Measurements from ENCODE around the gene ARHGAP28.
"Not testable (repeated sequence)": the region's sequence is repeated elsewhere in the genome, so short reads cannot be mapped to it uniquely, and the experiment has no call there.

The ARHGAP28 gene

DNA sequence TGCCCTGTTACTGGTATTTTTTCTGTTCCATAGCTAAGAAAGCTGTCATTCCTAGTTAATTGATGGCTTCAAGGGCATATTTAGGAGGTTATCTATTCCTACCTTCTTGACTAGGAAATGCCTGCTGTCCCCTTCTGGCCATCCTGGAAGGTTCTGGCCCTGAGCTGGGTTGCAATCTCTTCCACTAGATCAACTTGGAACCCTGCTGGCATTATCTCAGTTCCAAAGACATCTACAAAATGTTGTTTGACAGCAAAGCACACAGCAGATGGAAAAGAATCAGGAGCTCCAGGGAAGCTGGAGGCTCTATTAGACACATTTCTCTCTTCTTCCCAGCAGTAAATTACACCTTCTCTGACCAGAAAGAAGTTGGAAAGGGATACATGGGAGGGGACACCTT lies 192.1 kb downstream of the ARHGAP28 start:
- TF ChIP-seq, protein P1, sequence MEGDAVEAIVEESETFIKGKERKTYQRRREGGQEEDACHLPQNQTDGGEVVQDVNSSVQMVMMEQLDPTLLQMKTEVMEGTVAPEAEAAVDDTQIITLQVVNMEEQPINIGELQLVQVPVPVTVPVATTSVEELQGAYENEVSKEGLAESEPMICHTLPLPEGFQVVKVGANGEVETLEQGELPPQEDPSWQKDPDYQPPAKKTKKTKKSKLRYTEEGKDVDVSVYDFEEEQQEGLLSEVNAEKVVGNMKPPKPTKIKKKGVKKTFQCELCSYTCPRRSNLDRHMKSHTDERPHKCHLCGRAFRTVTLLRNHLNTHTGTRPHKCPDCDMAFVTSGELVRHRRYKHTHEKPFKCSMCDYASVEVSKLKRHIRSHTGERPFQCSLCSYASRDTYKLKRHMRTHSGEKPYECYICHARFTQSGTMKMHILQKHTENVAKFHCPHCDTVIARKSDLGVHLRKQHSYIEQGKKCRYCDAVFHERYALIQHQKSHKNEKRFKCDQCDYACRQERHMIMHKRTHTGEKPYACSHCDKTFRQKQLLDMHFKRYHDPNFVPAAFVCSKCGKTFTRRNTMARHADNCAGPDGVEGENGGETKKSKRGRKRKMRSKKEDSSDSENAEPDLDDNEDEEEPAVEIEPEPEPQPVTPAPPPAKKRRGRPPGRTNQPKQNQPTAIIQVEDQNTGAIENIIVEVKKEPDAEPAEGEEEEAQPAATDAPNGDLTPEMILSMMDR (IDR thresholded peaks at IDR 0.05; ENCODE audit: low read depth, low read length), result no peak
- H3K4me3 ChIP-seq (ENCODE audit: low read depth, low read length), result no peak overlapping the region

DNA sequence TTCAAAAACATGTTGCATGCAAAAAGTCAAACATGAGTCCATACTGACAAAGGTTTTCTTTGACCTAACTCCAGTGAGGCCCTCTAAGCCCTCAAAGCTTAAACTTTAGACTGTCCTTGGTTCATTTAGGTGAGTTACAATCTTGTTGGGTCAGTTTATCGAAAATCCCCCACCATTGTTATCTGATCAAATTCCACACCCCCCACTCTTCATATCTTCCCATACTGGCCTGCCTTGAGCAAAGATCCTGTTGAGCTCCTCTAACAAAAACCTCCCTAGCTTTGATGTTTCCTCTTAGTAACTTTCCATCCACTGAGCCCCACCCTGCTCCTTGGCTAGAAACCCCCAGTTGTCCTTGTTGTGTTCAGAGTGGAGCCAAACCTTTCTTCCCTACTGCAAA lies 193.7 kb downstream of the ARHGAP28 start:
- H3K4me3 ChIP-seq (ENCODE audit: low read depth, low read length), result no peak overlapping the region
- TF ChIP-seq, protein P1 (IDR thresholded peaks at IDR 0.05; ENCODE audit: low read depth, low read length), result no peak

DNA sequence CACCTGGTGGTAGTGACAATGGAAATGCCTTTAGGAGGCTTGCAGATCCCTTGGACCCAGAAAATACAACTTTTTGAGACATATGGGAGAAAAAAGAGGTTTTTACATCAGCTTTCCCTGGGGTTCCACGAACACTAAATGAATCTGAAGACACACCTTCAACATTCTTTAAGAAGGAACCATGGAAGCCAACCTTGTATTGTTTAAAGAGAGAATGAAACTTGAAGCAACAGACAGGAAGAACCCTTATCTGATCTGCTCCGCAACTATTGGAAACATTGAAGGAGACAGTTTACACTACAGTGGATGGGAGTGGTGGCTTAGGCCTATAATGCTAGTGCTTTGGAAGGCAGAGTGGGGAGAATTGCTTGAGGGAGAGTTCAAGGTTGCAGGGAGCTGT lies 197.6 kb downstream of the ARHGAP28 start:
- no peak overlapping the region for H3K4me3 ChIP-seq (ENCODE audit: low read depth, low read length)
- TF ChIP-seq, protein P1 (IDR thresholded peaks at IDR 0.05; ENCODE audit: low read depth, low read length), result no peak

DNA sequence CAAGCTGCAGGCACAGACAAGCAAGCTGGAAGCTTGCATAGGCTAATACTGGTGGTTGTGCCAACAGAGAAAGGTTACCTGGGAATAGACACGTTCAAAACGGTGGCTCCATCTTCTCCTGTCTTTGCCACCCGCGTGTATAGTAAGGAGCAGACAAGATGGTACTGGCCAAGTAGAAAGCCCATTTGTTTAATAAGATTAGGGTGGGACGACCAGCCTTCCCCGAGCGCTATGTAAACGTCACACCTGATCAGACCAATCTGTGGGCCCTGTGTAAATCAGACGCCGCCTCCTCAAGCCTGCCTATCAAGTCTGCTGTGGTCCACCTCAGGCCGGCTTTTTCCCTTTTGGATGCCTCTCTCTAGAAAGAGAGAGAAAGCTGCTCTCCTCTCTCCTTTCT lies 198.8 kb downstream of the ARHGAP28 start:
- TF ChIP-seq, protein P1 (IDR thresholded peaks at IDR 0.05; ENCODE audit: low read depth, low read length), result no peak
- no peak overlapping the region for H3K4me3 ChIP-seq (ENCODE audit: low read depth, low read length)

DNA sequence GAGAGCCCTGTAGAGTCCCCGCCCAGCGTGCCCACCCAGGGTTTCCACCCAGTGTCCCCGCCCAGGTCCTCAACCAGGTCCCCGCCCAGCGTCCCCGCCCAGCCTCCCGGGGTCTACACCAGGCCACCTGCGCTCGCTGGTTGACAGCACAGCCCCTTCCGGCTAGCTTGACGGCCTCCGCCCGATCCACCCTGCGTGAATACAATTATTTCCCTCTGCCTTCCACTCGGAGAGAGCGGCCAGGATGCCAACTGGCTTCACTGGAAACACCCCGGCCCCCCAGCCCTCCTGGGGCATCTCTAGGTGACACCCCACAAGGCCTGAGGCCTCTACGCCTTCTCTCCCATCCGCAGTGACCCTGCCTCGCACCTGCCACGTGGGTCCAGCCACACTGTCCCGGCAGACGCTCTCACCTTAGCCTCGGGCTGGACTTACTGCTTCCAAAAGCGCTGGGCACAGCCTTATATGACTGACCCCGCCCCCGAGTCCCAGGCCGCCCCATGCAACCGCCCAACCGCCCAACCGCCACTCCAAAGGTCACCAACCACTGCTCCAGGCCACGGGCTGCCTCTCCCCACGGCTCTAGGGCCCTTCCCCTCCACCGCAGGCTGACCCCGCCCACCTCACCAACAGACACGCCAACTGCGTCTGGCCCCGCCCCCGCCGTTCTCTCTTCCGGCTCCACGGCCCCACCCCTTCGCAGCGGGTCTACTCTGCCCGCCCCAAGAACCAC lies 200.0 kb downstream of the ARHGAP28 start:
- no peak overlapping the region for H3K4me3 ChIP-seq (ENCODE audit: low read depth, low read length)
- TF ChIP-seq, protein P1 (IDR thresholded peaks at IDR 0.05; ENCODE audit: low read depth, low read length), result no peak

DNA sequence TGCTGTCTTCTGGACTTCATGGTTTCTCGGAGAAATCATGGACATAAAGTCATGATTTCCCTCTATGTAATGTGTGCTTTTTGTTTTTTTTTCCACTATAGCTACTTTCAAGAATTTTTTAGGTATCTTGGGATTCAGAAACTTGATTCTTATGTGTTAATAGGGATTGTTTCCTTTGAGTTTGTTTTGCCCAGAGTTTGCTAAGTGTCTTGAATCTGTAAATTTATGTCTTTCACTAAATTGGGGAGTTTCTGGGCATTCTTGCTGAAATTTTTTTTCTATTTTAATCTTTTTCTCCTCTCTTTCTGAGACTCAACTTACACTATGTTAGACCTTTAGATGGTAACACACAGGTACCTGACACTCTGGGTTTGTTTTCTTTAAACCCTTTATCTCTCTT lies 205.3 kb downstream of the ARHGAP28 start:
- H3K4me3 ChIP-seq (ENCODE audit: low read depth, low read length), result no peak overlapping the region
- TF ChIP-seq, protein P1 (IDR thresholded peaks at IDR 0.05; ENCODE audit: low read depth, low read length), result no peak

DNA sequence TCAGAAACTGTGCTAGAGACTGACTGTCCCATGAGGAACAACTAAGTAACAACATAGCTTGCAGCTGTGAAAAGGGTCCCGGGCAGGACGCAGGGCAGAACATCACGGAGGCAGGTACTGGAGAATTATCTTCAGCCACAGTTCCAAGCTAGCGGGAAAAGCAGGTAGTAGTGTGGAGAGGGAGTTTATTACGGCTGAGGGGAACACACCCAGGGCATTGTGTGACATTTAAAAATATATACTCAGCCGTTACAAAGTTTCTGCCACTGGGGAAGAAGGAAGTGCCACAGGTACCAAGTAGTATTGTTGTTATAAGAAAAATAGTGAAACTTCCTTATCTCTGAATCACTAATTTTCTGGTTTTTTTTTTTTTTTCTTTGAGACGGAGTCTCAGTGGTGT lies 208.5 kb downstream of the ARHGAP28 start:
- H3K4me3 ChIP-seq (ENCODE audit: low read depth, low read length), result no peak overlapping the region
- TF ChIP-seq, protein P1 (IDR thresholded peaks at IDR 0.05; ENCODE audit: low read depth, low read length), result no peak

DNA sequence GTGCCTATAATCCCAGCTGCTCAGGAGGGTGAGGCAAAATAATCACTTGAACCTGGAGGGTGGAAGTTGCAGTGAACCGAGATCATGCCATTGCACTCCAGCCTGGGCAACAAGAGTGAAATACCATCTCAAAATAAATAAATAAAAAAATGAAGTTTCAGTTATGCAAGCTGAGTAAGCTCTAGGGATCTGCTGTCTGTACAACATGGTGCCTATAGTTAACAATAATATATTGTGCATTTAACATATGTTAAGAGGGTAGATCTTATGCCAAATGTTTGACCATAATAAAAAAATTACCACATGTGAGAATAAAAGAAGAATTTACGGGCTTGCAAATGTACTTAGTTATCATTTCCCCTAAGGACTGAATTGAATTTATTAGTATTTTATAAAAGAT lies 208.9 kb downstream of the ARHGAP28 start:
- H3K4me3 ChIP-seq (ENCODE audit: low read depth, low read length), result not testable (repeated sequence)

Measured in WI38 (cell line).